Inferior parietal cortex (tissue), 1 donor: ENCODE results near the gene NR1H2.
"Not testable (repeated sequence)": the region's sequence is repeated elsewhere in the genome, so short reads cannot be mapped to it uniquely, and the experiment has no call there.

ENCODE experiments used
- DNase-seq: peaks from one replicate; pipeline ENCODE4 v3.0.0-alpha.2; 2016; ENCODE audit errors: extremely low spot score

The NR1H2 gene

DNA sequence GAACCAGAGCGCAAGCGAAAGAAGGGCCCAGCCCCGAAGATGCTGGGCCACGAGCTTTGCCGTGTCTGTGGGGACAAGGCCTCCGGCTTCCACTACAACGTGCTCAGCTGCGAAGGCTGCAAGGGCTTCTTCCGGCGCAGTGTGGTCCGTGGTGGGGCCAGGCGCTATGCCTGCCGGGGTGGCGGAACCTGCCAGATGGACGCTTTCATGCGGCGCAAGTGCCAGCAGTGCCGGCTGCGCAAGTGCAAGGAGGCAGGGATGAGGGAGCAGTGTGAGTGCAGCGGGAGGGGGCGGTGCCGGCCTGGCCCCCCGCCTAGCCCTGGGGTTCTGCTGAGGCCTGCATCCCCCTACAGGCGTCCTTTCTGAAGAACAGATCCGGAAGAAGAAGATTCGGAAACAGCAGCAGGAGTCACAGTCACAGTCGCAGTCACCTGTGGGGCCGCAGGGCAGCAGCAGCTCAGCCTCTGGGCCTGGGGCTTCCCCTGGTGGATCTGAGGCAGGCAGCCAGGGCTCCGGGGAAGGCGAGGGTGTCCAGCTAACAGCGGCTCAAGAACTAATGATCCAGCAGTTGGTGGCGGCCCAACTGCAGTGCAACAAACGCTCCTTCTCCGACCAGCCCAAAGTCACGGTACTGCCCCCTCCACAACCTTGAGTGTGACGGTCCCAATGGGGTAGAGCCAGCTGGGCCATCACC lies 2.1 kb downstream of the NR1H2 start:
- DNase-seq = no peak

DNA sequence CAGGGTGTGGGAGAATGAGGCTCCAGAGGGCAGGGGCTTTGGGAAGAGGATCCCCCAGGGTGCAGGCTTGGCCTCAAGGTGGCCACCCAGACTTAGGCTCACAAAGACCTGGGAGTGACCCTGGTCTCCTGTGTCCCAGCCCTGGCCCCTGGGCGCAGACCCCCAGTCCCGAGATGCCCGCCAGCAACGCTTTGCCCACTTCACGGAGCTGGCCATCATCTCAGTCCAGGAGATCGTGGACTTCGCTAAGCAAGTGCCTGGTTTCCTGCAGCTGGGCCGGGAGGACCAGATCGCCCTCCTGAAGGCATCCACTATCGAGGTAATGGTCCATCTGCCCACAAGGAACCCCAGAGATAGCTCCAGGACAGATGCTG lies 2.6 kb downstream of the NR1H2 start:
- no peak for DNase-seq

DNA sequence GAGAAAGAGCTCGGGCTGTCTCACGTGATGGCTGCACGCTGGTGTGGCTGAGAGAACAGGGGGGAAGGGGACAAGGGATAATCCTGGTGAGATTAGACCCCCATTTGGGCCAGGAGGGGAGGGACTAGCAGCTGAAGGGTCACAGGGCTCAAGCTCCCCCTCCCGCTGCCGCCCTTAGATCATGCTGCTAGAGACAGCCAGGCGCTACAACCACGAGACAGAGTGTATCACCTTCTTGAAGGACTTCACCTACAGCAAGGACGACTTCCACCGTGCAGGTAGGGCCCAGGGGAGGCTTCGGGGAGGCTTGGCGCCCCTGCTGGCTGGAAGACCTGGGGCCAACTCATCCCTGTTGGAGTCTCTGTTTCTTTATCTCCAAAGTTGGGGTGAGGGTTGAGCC lies 3.3 kb downstream of the NR1H2 start:
- no peak for DNase-seq

DNA sequence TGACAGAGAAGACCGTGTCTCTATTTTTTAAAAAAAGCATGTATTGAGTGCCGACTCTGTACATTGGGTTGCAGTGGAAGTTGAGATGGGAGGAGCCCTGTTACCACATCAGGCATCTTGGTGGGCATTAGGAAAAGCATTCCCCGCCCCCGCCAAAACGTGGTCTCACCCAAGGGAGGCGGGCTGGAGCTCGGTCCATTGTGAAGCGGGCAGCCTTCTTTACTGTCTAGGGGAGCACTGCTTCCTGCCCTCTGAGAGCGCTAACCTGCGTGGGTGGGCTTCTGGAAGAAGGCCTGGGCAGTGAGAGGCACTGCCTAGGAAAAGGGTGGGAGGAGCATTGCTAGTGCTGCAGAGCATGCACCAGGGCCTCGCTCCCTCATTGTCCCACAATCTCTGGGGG lies 3.9 kb downstream of the NR1H2 start:
- no peak for DNase-seq

DNA sequence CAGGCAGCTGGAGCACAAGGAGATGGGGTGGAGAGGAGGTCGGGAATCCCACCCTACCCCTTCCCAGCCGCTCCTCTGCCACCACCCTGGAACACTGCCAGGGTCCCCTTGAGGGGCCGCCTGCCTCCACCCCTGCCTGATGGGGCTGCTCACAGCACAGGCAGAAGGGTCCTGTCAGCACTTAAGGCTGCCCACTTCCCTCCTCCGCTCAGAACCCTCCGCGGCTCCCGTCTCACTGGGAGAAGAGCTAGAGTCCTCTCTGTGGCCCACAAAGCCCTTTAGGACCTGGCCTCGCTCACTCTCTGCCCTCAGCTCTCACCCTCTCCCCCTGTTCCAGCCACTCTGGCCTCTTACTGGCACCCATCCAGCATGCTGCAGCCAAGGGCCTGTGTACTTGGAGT lies 4.5 kb downstream of the NR1H2 start:
- DNase-seq = no peak

DNA sequence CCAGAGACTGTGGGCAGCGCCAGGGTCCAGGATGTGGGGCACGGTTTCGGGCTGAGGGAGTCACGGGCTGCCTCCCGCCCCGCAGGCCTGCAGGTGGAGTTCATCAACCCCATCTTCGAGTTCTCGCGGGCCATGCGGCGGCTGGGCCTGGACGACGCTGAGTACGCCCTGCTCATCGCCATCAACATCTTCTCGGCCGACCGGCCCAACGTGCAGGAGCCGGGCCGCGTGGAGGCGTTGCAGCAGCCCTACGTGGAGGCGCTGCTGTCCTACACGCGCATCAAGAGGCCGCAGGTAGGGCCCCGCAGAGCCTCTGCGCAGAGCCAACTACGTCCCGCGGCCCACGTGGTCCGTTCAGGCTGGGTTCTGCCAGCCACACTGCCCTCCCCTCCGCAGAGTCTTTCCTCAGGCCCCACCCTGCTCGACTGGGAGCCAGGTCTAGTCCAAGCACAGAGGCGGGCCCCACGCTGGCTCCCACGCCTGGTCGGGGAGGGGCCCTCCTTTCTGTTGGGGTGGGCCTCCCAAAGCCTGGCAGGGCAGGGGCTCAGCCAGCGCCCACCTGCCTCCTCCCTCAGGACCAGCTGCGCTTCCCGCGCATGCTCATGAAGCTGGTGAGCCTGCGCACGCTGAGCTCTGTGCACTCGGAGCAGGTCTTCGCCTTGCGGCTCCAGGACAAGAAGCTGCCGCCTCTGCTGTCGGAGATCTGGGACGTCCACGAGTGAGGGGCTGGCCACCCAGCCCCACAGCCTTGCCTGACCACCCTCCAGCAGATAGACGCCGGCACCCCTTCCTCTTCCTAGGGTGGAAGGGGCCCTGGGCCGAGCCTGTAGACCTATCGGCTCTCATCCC lies 5.8 kb downstream of the NR1H2 start:
- no peak for DNase-seq

DNA sequence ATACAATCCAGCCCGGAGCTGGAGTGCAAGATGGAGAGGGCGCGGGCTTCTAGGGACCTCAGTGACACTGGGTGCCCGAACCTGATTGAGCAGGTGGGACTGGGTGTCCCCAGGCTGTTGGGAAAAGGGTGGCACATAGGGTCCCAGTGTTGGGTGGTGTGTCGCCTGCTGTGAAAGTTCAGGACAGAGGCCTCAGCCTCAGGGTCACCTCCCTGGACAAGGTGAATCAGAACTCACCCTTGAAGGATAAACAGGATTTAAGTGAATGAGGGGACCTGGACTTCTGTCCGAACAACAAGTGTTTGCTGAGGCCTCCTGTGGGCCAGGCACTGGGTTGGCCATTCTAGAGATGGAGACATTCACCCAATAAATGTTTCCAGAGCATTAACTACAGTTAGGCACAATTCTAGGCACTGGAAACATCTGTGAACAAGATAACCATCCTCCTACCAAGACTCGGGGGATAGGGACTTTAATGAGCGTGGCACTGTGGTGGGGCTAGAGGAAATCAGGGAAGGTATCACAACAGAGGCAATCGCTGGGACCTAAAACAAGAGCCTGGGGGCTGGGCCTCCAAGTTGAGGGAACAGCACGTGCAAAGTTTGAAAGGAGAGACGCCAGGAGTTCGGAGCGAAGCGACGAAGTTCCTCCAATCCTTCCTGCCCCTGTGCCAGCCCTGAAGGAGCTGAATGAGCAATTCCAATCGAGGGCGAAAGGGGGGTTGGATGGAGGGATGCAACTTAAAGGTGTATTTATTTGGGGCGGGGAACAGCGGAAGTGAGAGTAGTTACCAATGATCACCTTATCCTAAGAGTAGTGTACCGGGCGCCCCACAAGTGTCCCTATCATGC lies 7.0 kb downstream of the NR1H2 start:
- DNase-seq = no peak

DNA sequence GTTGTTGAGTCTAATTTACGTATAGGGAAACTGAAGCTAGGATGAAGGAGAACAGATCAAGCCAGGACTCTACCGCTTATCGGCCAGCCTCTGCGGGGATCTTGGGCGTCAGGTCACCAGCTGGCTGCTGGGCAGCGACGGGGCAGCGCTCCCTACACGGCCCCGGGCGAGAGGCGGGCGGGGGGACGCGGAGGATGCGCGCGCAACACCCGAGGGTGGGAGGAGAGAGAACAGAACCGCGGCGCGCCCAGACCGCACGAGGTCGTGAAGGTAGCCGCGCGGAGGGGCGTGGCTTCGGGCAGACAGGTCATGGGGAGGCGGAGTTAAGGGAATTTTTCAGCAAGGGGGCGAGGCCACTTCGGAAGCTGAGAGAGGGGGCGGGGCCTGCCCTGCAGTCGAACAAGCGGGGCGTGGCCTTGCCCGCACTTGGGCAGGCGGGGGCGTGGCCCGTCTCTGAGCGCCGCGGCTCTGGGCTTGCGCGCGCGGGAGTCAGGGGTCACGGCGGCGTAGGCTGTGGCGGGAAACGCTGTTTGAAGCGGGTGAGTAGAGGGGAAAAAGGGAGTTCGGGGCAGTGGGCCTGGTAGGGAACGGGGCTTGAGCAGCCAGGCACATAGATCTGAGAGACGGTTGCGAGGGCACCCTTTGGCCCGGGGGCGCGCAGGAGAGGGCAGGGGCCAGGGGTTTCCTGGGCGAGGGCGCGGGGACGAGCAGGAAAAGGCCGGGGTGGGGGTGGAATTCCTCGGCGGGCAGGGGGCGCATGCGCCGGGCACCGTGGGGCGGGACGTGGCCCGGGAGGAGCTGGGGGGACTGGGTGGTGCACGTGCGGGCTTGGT lies 7.8 kb downstream of the NR1H2 start, which contains the start of gene POLD1:
POLD1 (plus strand) TSS at position 496 of the 833 bp plus-strand sequence. CDS start 14,505 bp downstream, outside the sequence.
- peak; percentile 90 for DNase-seq

DNA sequence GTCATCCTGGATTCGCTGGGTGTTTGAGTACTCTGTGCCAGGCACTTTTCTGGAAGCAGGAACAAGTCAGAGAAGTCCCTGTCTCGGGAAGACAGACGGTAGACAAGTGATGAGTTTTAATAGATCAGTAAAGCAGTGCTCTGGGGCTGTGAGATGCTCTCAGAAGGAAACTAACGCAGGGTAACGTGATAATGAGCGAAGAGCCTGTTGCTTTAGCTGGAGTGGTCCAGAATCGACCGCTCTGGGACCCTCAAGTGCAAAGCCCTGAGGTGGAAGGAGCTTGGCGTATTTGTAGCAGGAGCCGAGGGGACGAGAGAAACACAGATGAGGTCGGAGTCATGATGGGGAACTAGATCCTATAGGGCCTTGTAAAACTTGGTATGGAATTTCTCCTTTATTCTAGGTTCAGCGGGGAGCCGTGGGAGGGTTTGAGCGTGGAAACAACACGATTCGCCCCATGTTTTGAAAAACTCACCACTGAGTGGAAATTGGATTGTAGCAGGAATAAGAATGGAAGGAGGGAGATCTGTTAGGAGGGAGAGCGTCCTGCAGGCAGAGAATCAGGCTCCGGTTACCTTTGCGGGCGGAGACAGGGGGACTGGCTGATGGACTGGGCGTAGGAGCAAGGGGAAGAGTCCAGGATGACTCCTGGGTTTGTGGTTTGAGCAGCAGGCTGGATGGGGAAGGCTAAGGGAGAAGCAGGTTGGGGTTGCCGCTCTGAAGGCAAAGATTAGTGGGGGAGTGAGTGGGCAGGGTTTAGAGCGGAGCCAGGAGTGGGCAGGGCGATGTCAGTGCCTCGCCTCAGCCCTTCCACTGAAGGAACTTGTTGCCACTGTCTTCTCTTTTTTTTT lies 8.7 kb downstream of the NR1H2 start:
- DNase-seq = no peak

DNA sequence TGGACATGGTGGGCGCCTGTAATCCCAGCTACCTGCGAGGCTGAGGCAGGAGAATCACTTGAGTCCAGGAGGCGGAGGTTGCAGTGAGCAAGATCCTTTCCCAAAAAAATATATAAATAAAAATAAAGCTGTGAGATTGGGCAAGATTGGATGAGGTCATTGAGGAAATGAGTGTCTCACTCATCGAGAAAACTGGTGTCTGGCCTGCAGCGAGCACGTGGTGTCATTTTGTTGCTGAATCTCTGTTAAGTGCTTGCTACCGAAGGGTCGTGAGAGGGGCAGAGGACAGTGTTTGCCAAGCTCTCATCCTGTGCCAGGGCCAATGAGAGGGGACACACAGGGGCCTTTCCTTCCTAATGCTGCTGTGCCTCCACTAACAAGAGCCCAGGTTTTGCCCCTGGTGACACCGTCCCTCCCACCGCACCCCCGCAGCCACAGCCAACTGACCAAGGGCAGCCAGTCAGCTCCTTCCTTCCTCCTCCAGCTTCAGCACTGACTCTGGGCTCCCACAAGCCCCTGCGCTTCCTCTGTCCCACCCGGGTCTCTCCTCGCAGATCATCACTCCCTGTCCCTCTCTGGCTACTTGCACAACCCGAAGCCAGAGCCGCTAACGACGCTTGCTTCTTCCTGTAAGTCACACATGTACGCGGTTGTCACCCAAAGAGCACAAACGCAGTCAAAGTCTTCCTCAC lies 11.1 kb downstream of the NR1H2 start:
- no peak for DNase-seq

DNA sequence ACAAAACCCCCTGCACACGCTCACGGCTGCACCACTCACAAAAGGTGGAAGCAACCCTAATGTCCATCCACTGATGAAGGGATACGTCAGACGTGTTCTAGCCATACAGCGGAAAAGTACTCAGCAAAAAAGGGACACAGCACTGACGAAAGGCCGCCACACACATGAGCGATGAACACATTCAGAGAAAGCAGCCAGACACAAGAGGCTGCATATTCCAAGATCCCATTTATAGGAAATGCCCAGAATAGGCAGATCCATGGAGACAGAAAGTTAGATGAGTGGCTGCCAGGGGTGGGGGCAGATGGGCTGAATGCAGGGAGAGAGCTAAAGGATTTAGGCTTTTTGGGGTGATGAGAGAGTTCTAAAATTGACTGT lies 11.6 kb downstream of the NR1H2 start:
- DNase-seq = no peak

DNA sequence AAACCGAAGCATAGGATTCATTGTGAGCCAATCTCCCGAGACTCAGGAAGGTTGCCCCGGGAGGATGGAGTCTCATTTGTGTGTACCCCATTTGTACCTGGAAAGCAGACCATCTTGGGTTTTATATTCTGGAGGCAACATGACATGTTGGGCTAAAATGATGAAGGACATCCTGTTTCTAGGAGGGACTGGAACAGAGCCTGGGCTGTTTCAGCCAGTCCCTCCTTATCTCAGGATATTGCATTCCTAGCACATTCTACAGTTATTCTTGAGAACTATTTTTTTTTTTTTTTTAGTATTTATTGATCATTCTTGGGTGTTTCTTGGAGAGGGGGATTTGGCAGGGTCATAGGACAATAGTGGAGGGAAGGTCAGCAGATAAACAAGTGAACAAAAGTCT lies 14.0 kb downstream of the NR1H2 start:
- not testable (repeated sequence) for DNase-seq

DNA sequence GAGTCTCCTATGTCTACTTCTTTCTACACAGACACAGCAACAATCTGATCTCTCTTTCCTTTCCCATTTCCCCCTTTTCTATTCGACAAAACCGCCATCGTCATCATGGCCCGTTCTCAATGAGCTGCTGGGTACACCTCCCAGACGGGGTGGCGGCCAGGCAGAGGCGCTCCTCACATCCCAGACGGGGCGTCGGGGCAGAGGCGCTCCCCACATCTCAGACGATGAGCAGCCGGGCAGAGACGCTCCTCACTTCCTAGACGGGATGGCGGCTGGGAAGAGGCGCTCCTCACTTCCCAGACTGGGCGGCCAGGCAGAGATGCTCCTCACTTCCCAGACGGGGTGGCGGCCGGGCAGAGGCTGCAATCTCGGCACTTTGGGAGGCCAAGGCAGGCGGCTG lies 14.7 kb downstream of the NR1H2 start:
- not testable (repeated sequence) for DNase-seq

DNA sequence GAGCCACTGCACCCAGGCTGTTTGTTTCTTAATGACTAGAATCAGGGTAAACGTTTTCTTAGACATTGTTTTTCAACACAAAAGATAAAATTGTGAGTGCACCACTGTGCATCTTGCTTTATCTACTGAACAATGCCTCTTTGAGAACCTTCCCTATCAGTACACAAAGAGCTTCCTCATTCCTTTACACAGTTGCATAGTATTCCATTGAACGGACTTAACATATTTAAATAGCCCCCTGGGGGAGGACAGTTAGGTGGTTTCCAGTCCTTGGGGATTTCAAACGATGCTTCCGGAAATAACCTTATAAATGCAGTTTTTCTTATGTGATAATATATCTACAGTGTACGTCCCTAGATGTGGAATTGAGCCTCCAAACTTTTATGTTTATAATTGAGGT lies 16.5 kb downstream of the NR1H2 start:
- DNase-seq = no peak

DNA sequence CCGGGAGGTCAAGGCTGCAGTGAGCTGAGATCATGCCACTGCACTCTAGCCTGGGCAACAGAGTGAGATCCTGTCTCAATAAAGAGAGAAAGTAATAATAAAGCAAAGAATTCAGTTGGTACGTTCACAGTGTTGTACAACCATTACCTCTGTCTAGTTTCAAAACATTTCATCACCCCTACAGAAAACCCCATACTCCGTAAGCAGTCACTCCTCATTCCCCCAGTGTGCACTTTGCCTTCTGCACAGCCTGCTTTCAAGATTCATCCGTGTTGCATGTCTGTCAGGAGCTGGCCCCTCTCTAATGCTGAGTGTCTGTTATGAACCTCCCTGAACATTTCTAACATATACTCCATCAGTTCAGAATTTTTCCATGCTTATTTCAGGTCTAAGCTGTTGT lies 17.3 kb downstream of the NR1H2 start:
- no peak for DNase-seq

DNA sequence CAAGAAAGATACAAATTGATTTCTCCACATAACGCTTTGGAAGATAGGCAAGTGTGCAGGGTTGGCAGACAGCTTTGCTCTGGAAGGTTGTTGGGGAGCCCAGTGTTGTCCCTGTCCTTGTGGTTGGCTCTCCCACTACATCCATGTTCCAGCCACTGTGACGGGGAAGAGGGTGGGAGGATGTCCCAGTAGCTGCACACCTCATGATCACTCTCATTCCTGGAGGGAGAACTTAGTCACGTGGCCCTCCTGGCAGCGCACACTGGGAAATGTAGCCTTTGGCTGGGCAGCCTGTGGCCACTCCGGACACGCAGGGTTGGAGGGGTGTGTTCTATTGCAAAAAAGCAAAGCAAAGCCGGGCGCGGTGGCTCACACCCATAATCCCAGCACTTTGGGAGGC lies 17.8 kb downstream of the NR1H2 start:
- no peak for DNase-seq

DNA sequence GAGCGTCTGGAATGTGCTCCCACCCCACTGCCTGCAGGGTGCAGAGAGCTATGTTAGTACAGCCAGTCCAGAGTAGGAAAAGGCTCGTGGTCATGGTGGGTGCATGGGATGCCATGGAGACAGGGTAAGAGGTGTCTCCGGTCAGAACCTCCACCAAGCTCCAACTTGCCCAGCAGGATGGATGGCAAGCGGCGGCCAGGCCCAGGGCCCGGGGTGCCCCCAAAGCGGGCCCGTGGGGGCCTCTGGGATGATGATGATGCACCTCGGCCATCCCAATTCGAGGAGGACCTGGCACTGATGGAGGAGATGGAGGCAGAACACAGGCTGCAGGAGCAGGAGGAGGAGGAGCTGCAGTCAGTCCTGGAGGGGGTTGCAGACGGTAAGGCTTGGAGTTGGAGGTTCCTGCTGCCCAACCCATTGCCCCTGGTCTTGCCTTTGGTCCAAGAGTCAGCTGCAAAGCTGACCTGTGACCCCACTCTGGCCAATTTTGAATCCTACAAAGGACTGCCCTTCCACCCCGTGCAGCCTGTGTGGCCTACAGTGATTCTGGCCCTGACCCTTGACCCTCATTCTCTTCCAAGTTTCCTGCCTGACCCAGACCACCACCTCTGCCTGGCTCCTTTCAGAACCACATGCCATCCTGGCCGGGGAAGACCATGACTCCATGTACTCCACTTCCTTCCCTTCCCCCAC lies 22.6 kb downstream of the NR1H2 start:
- DNase-seq = no peak

DNA sequence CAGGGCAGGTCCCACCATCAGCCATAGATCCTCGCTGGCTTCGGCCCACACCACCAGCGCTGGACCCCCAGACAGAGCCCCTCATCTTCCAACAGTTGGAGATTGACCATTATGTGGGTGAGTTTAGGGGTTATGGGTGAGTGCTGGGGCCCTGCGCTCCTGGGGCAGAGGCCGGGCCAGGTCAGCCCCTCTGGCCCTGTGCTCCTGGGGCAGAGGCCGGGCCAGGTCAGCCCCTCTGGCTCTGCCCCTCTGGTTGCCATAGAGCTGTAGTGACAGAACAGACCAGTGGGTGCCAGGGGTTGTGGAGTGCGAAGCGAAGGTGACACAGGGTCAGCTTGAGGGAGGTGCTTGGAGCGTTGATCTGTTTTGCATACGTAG lies 23.1 kb downstream of the NR1H2 start:
- DNase-seq = no peak
